ENCODE results near the gene DOCK4.

DNA sequence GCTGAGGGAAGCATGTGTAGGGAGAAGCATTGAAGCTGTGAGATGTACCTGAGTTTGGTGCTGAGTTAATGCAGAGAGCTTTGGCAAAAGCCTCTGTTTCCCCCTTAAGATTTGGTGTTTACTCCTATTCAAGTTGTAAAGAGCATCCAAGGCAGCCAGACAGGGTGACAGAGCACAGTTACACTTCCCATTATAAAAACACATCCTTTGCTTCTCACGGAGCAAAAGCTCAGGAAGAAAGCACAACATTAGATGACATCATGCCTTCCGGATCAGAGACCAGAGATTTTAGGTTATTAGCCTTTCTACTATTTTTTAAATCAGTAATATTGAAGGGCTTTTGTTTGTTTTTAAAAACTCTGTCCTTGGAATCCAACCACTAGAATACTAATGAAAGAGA, 182.9 kb downstream of the DOCK4 start:
- TF ChIP-seq ELF4 (IDR thresholded peaks at IDR 0.05), result no peak
- TF ChIP-seq NFRKB (IDR thresholded peaks at IDR 0.05), result no peak
- TF ChIP-seq HDGF (IDR thresholded peaks at IDR 0.05; ENCODE audit: borderline replicate concordance), result no peak
- no peak for TF ChIP-seq ARNT (IDR thresholded peaks at IDR 0.05)
- TF ChIP-seq SUZ12 (IDR thresholded peaks at IDR 0.05), result no peak
